Mesothelial cell of epicardium (in vitro differentiated cells): Measurements from ENCODE around the gene NOSIP. TPM values are rescaled to one million over a fixed set of nuclear protein-coding genes. Genes with fewer than 3 reads are reported as not detected.

Source experiments
- DNase-seq, 2 experiments: peaks; one replicate each; pipeline ENCODE4 v3.0.0; 2021; ENCODE audit warnings: low spot score in 2 of 2; ENCODE audit not compliant: unreplicated experiment in 2 of 2
- H3K27ac Mint-ChIP-seq: 2 replicates; pipeline ENCODE4 v1.8.0; 2021; ENCODE audit warnings: mixed read lengths
- H3K27me3 Mint-ChIP-seq: 2 replicates; pipeline ENCODE4 v1.8.0; 2021; ENCODE audit warnings: low read depth, mixed read lengths
- H3K36me3 Mint-ChIP-seq: 2 replicates; pipeline ENCODE4 v1.8.0; 2021; ENCODE audit warnings: mixed read lengths
- H3K4me1 Mint-ChIP-seq: 2 replicates; pipeline ENCODE4 v1.8.0; 2021; ENCODE audit warnings: mixed read lengths
- H3K4me3 Mint-ChIP-seq: 2 replicates; pipeline ENCODE4 v1.8.0; 2021; ENCODE audit warnings: mild to moderate bottlenecking, moderate library complexity, mixed read lengths
- H3K9me3 Mint-ChIP-seq: 2 replicates; pipeline ENCODE4 v1.8.0; 2021; ENCODE audit warnings: mixed read lengths
- total RNA-seq: library from RNA; stranded (reverse); gene quantifications from 3 replicates; pipeline ENCODE4 v1.2.1, GENCODE V29; 2021
- TF ChIP-seq, protein P1 (sequence below): fragments of 200-600 bp; sonication (generic); IDR thresholded peaks from one replicate; pipeline ENCODE4 v1.5.0; 2021; ENCODE audit warnings: antibody characterized with exemption; ENCODE audit not compliant: unreplicated experiment

The NOSIP gene
- total RNA-seq, 1 donor from 2014 or later, result 53.3 TPM

GRCh38 chr19:49590071-49590970 lies 10.0 kb upstream of the NOSIP start:
- peak; percentile 90 to 96 for DNase-seq
- Mint-ChIP-seq H3K4me1 (peaks cover 20% of the 10 kb centered on the region), H3K36me3 (no peaks in the 10 kb centered on the region), H3K27me3 (no peaks in the 10 kb centered on the region), H3K9me3 (no peaks in the 10 kb centered on the region), H3K4me3 (peak overlapping the region; percentile 86), H3K27ac (peak overlapping the region; percentile 95)
- TF ChIP-seq, protein P1, sequence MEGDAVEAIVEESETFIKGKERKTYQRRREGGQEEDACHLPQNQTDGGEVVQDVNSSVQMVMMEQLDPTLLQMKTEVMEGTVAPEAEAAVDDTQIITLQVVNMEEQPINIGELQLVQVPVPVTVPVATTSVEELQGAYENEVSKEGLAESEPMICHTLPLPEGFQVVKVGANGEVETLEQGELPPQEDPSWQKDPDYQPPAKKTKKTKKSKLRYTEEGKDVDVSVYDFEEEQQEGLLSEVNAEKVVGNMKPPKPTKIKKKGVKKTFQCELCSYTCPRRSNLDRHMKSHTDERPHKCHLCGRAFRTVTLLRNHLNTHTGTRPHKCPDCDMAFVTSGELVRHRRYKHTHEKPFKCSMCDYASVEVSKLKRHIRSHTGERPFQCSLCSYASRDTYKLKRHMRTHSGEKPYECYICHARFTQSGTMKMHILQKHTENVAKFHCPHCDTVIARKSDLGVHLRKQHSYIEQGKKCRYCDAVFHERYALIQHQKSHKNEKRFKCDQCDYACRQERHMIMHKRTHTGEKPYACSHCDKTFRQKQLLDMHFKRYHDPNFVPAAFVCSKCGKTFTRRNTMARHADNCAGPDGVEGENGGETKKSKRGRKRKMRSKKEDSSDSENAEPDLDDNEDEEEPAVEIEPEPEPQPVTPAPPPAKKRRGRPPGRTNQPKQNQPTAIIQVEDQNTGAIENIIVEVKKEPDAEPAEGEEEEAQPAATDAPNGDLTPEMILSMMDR, result no peak

DNA sequence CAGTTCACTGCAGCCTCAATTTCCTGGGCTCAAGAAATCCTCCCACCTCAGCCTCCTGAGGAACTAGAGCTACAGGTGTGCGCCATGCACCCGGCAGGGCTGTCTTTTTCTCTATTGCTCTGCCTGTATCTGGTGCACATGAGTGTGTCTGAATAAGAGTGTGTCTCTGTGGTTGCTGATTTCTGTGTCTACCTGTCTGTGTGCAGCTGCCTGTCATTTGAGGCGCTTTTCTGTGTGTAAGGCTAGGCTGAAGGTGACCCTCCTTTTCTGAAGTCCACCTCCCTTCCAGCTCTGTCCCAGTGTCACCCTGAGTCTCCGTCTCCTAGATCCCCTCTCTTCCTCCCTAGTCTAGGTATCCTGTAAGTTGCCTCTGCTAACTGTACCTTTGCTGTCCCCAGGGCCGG lies 9.1 kb upstream of the NOSIP start:
- no peak for DNase-seq
- H3K27ac Mint-ChIP-seq, result no peak overlapping the region
- H3K4me1 Mint-ChIP-seq, result peaks cover 20% of the 10 kb centered on the region
- H3K36me3 Mint-ChIP-seq, result no peaks in the 10 kb centered on the region
- H3K27me3 Mint-ChIP-seq, result no peaks in the 10 kb centered on the region
- H3K9me3 Mint-ChIP-seq, result no peaks in the 10 kb centered on the region
- H3K4me3 Mint-ChIP-seq, result no peak overlapping the region
- TF ChIP-seq, protein P1, result no peak

DNA sequence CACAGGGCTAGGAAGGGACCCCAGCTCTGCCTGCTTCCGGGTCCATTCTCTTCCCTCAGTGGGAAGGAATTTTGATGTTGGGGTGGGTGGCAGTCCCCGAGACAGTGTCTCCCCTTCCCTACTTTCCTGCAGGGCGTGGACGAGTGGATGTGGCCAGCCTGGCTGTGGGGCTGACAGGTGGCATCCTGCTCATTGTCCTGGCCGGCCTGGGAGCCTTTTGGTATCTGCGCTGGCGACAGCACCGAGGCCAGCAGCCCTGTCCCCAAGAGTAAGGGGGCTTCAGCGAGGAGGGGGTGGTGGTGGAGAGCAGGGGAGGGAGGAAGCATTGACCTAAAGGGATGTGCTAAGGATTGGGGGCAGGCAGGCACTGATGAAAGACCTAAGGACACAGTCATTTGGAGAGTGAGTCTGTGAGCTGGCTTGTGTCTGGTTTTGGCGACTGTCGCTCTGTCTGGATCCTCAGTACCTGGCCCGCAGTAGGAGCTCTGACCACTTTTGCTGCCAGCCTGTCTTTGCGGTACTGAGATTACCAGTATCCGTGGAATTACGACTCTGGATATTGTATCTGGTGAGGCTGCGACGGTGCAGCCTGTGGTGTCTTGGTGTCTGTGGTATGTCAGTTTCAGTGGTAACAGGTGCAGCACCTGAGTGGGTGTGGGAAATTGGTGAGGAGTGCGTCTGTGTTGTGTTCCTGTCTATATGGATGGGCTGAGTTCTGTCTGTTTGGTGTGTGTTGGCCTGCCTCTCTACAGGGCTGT lies 8.2 kb upstream of the NOSIP start:
- Mint-ChIP-seq H3K9me3 (no peaks in the 10 kb centered on the region), H3K4me1 (peaks cover 13% of the 10 kb centered on the region), H3K36me3 (no peaks in the 10 kb centered on the region), H3K27ac (no peak overlapping the region), H3K4me3 (no peak overlapping the region), H3K27me3 (no peaks in the 10 kb centered on the region)
- DNase-seq, result no peak
- TF ChIP-seq, protein P1, result no peak

DNA sequence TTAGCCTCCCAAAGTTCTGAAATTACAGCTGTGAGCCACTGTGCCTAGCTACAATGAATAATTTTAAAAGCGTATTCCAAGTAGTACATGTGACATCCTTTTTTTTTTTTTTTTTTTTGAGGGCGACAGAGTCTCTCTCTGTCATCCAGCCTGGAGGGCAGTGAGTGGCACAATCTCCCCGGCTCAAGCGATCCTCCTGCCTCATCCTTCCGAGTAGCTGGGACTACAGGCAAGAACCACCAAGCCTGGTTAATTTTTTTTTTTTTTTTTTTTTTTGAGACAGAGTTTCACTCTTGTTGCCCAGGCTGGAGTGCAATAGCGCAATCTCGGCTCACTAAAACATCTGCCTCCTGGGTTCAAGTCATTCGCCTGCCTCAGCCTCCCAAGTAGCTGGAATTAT lies 6.9 kb upstream of the NOSIP start:
- Mint-ChIP-seq H3K4me1 (peaks cover under 1% of the 10 kb centered on the region), H3K9me3 (no peaks in the 10 kb centered on the region), H3K27ac (no peak overlapping the region), H3K27me3 (no peaks in the 10 kb centered on the region), H3K36me3 (no peaks in the 10 kb centered on the region), H3K4me3 (no peak overlapping the region)
- no peak for DNase-seq
- TF ChIP-seq, protein P1, result no peak

- H3K4me3 Mint-ChIP-seq, result no peak overlapping the region
- TF ChIP-seq, protein P1, result no peak
- no peak for DNase-seq
- H3K9me3 Mint-ChIP-seq, result no peaks in the 10 kb centered on the region
- no peak overlapping the region for H3K27ac Mint-ChIP-seq
- peaks cover 6% of the 10 kb centered on the region for H3K4me1 Mint-ChIP-seq
- H3K36me3 Mint-ChIP-seq, result no peaks in the 10 kb centered on the region
- no peaks in the 10 kb centered on the region for H3K27me3 Mint-ChIP-seq
Observed at GRCh38 chr19:49585023-49585422, 4.7 kb upstream of the NOSIP start.
